K562 (cell line): ENCODE results near the gene LSM12. TPM values are rescaled to one million over a fixed set of nuclear protein-coding genes. Genes with fewer than 3 reads are reported as not detected.

Source experiments
- ATAC-seq: fragments of 200-7000 bp; cut with Tn5 transposase; 3 replicates; pipeline ENCODE4 v1.9.1; 2020; ENCODE audit warnings: moderate library complexity
- BruUV-seq: library from RNA; stranded (reverse); fragments of 400-500 nt; replicated peaks from 2 replicates; lab custom pipeline; 2021; lab: Mats Ljungman, UMichigan
- CTCF ChIA-PET: fragments of 300-600 bp; formaldehyde crosslinking; extraction: SDS; loops from one replicate; lab custom pipeline; 2021; ENCODE audit warnings: low intra/inter-chr PET ratio; lab: Yijun Ruan, JAX
- POLR2A ChIA-PET: fragments of 300-600, 350-650 bp; sonication (Branson Sonifier 250); formaldehyde crosslinking; extraction: SDS; loops from one replicate; lab custom pipeline; 2021; ENCODE audit warnings: antibody characterized with exemption, inconsistent platforms; lab: Yijun Ruan, JAX
- DNase-seq, 4 experiments: peaks; one replicate each; pipeline versions ENCODE4 v3.0.0 to v3.0.0-alpha.2; 2011 to 2018; ENCODE audit warnings: low spot score in 3 of 4, mixed read lengths in 3 of 4; ENCODE audit errors: extremely low read depth in 1 of 4
- FAIRE-seq: peaks from 2 replicates; lab custom pipeline; 2011; peaks lifted over from hg19 to GRCh38; lab: Jason Lieb, UNC
- H2AFZ ChIP-seq: 2 replicates; pipeline ENCODE4 v1.6.0; 2011; ENCODE audit warnings: low read depth, low read length, control low read depth, inconsistent platforms
- H3K27ac ChIP-seq: fragments of 200-600 bp; 3 replicates; pipeline ENCODE4 v1.8.0; 2011; ENCODE audit warnings: low read depth, mild to moderate bottlenecking, control low read depth, inconsistent platforms, low read length, moderate library complexity, mixed read lengths; ENCODE audit errors: extremely low read depth
- H3K27me3 ChIP-seq, 2 experiments: fragments of 300-600 bp in 1 of 2; 2 replicates in 1 of 2; 3 replicates in 1 of 2; pipeline versions ENCODE4 v1.6.0 to v1.8.0; 2011; ENCODE audit warnings: inconsistent platforms in 2 of 2, low read length in 2 of 2, mild to moderate bottlenecking in 1 of 2, mixed read lengths in 1 of 2, moderate library complexity in 1 of 2; ENCODE audit not compliant: control insufficient read depth in 2 of 2, insufficient read depth in 2 of 2
- H3K36me3 ChIP-seq: fragments of 300-600 bp; 3 replicates; pipeline ENCODE4 v1.8.0; 2011; ENCODE audit warnings: mild to moderate bottlenecking, low read length, inconsistent platforms; ENCODE audit not compliant: control insufficient read depth, insufficient read depth
- H3K4me1 ChIP-seq, 2 experiments: fragments of 200-600 bp in 1 of 2; replicated peaks in 1 of 2; 2 replicates in 1 of 2; 3 replicates in 1 of 2; pipeline versions ENCODE4 v1.5.1 to v1.8.0; 2011; ENCODE audit warnings: inconsistent platforms in 2 of 2, low read length in 2 of 2, mild to moderate bottlenecking in 1 of 2, mixed read lengths in 1 of 2, moderate library complexity in 1 of 2; ENCODE audit not compliant: control insufficient read depth in 2 of 2, insufficient read depth in 2 of 2
- H3K4me2 ChIP-seq: 2 replicates; pipeline ENCODE4 v1.6.1; 2011; ENCODE audit warnings: low read length, control low read depth, inconsistent platforms, mixed read lengths; ENCODE audit not compliant: insufficient read depth
- H3K4me3 ChIP-seq: fragments of 200-600 bp; sonication (generic), shearing (Covaris generic); 2 replicates; pipeline ENCODE4 v1.5.1; 2016; ENCODE audit warnings: control low read depth, inconsistent platforms
- H3K79me2 ChIP-seq: fragments of 200-600 bp; 3 replicates; pipeline ENCODE4 v1.8.0; 2011; ENCODE audit warnings: low read length, inconsistent platforms; ENCODE audit not compliant: control insufficient read depth, insufficient read depth
- H3K9ac ChIP-seq, 2 experiments: 2 replicates each; pipeline versions ENCODE4 v1.6.0 to v1.6.1; 2011; ENCODE audit warnings: low read depth in 2 of 2, low read length in 2 of 2, control low read depth in 1 of 2, inconsistent platforms in 1 of 2, mild to moderate bottlenecking in 1 of 2, mixed read lengths in 1 of 2; ENCODE audit not compliant: insufficient read depth in 1 of 2
- H3K9me1 ChIP-seq: one replicate; pipeline ENCODE4 v1.6.0; 2011; ENCODE audit warnings: inconsistent platforms, mild to moderate bottlenecking, low read length, moderate library complexity; ENCODE audit not compliant: control insufficient read depth, insufficient read depth
- H3K9me3 ChIP-seq: replicated peaks from 2 replicates; pipeline ENCODE4 v1.5.1; 2011; ENCODE audit warnings: low read depth, low read length, inconsistent platforms; ENCODE audit not compliant: control insufficient read depth, insufficient read depth
- H4K20me1 ChIP-seq: replicated peaks from 2 replicates; pipeline ENCODE4 v1.6.1; 2011; ENCODE audit warnings: low read length, inconsistent platforms, mixed read lengths; ENCODE audit not compliant: control insufficient read depth, insufficient read depth
- CBX3 ChIP-seq, 2 experiments: IDR thresholded peaks; 1 replicate in 1 of 2; 2 replicates in 1 of 2; pipeline ENCODE4 v1.6.1; 2012; ENCODE audit warnings: inconsistent platforms in 2 of 2, low read length in 2 of 2, borderline replicate concordance in 1 of 2, control low read depth in 1 of 2
- CHD2 ChIP-seq: IDR thresholded peaks from 2 replicates; pipeline ENCODE4 v1.6.1; 2011; ENCODE audit warnings: low read depth, low read length
- HNRNPLL ChIP-seq: fragments of 200-400 bp; formaldehyde crosslinking; IDR thresholded peaks from 2 replicates; pipeline ENCODE4 v1.6.1; 2017; ENCODE audit warnings: low read length, low read depth, mild to moderate bottlenecking; ENCODE audit not compliant: poor library complexity, severe bottlenecking
- L3MBTL2 ChIP-seq: fragments of 450-650 bp; IDR thresholded peaks from 2 replicates; pipeline ENCODE4 v1.6.1; 2016; ENCODE audit warnings: mild to moderate bottlenecking, moderate library complexity
- NR1H2 ChIP-seq: sonication (generic); formaldehyde crosslinking; IDR thresholded peaks from 2 replicates; pipeline ENCODE4 v1.4.0; 2020; ENCODE audit warnings: mild to moderate bottlenecking, missing genetic modification reagents
- NR4A1 ChIP-seq, 2 experiments: fragments of 250-450 bp in 1 of 2; fragments of 450-650 bp in 1 of 2; sonication (Bioruptor Pico) in 1 of 2; IDR thresholded peaks; 2 replicates each; pipeline versions ENCODE4 v1.4.0 to v1.6.1; 2016 to 2020; ENCODE audit warnings: mild to moderate bottlenecking in 2 of 2, missing compliant biosample characterization in 1 of 2, missing genetic modification characterization in 1 of 2, moderate library complexity in 1 of 2
- SETDB1 ChIP-seq: IDR thresholded peaks from one replicate; pipeline ENCODE4 v1.6.1; 2012; ENCODE audit warnings: low read length, control low read depth, inconsistent platforms
- TAF15 ChIP-seq: fragments of 200-400 bp; formaldehyde crosslinking; IDR thresholded peaks from 2 replicates; pipeline ENCODE4 v1.6.1; 2017; ENCODE audit warnings: mild to moderate bottlenecking, low read depth, low read length, moderate library complexity
- TRIM28 ChIP-seq: fragments of 450-650 bp; IDR thresholded peaks from 2 replicates; pipeline ENCODE4 v1.6.1; 2017
- ZBTB34 ChIP-seq: fragments of 250-450 bp; sonication (Bioruptor Pico); IDR thresholded peaks from 2 replicates; pipeline ENCODE4 v1.8.0; 2021; ENCODE audit warnings: mild to moderate bottlenecking, moderate library complexity
- ZMIZ1 ChIP-seq, 2 experiments: fragments of 150-350 bp in 1 of 2; IDR thresholded peaks; 2 replicates each; pipeline ENCODE4 v1.6.1; 2012 to 2016; ENCODE audit warnings: low read depth in 2 of 2, low read length in 2 of 2, mild to moderate bottlenecking in 1 of 2, moderate library complexity in 1 of 2
- ZNF146 ChIP-seq: IDR thresholded peaks from one replicate; pipeline ENCODE4 v1.6.1; 2018; ENCODE audit warnings: missing compliant biosample characterization; ENCODE audit not compliant: unreplicated experiment
- WGBS: fragments of 100-300 bp; shearing (Covaris generic); methylation state at CpG from one replicate; pipeline ENCODE4 v1.1.6; 2016; ENCODE audit warnings: low coverage, mixed read lengths; ENCODE audit not compliant: insufficient coverage; ENCODE audit errors: missing lambda C conversion rate; 5-methylcytosine and 5-hydroxymethylcytosine counted together
- in situ Hi-C: fragments of 300-500 bp; cut with MboI; formaldehyde crosslinking; loops from 4 replicates; pipeline ENCODE4 v1.15.0; 2018; ENCODE audit warnings: inconsistent platforms, mixed read lengths
- intact Hi-C: fragments of 100-400 bp; cut with micrococcal nuclease; formaldehyde crosslinking; loops from 2 replicates; pipeline ENCODE4 v1.14.2; 2022
- polyA plus RNA-seq, 8 experiments: library from polyadenylated mRNA; depleted of rRNA in 4 of 8; stranded (reverse) in 5 of 8; unstranded in 3 of 8; fragments of >200 nt; fragmentation: Nextera tagmentation in 2 of 8; fragmentation: Illumina TruSeq in 1 of 8; extraction: Ambion mirVana in 2 of 8; extraction: Trizol in 1 of 8; gene quantifications; 2 replicates each; pipeline versions ENCODE4 v1.2.1 to v1.2.3, GENCODE V29; 2011 to 2014; ENCODE audit warnings: inconsistent platforms in 1 of 8, missing spikeins in 1 of 8
- total RNA-seq, 7 experiments: library from RNA; depleted of rRNA in 6 of 7; stranded (reverse); fragments of >200 nt in 6 of 7; fragmentation: Illumina TruSeq in 2 of 7; extraction: Trizol in 2 of 7; gene quantifications; 2 replicates each; pipeline versions ENCODE4 v1.2.1 to v1.2.3, GENCODE V29; 2011 to 2021; ENCODE audit warnings: low replicate concordance in 1 of 7

Gene LSM12
- total and polyA plus RNA-seq, 9 of the 15 experiments (the other 6 are each of a cell fraction or from before 2014, with no cell fraction given) = 53.0 to 258 (median 89.3) TPM

- peak; percentile 46; the same call in 1 of the 2 replicates for TF ChIP-seq L3MBTL2
Observed at GRCh38 chr17:44097110-44097958, 30.9 kb upstream of the LSM12 start (continued).

- Histone ChIP-seq H2AFZ (peak overlapping the region; percentile 87), H3K9ac (peak overlapping the region; percentile 76 to 90), H4K20me1 (no peaks in the 10 kb centered on the region), H3K9me3 (no peaks in the 10 kb centered on the region), H3K36me3 (peaks cover 5% of the 10 kb centered on the region; the same call in 1 of the 3 replicates), H3K27me3 (no peaks in the 10 kb centered on the region), H3K4me3 (peak overlapping the region; percentile 31), H3K27ac (peak overlapping the region; percentile 85), H3K79me2 (no peaks in the 10 kb centered on the region; the same call in 2 of the 3 replicates), H3K9me1 (peaks cover 6% of the 10 kb centered on the region), H3K4me2 (peak overlapping the region; percentile 96), H3K4me1 (peaks cover 33 to 64% of the 10 kb centered on the region in 2 experiments)
- CTCF ChIA-PET = interaction anchor here (1.8 kb wide), 1 partner anchor 73 kb away, joined by 7 read pairs; no protein-coding TSS in a partner anchor
- 5% methylated on average over 8 of the region's 12 CpGs for WGBS
- in situ Hi-C loops = no loop called here
- ATAC-seq = peak; percentile 83
- peak; percentile 82 to 93 (median 85) for DNase-seq
- intact Hi-C loops = no loop called here
- POLR2A ChIA-PET = interaction anchor here (0.6 to 2.1 kb wide), 5 partner anchors 9 to 165 kb away, joined by 3 to 10 read pairs (median 3); no protein-coding TSS in a partner anchor
- BruUV-seq = TSS peak; percentile 85
- FAIRE-seq = peak; percentile 98
- TF ChIP-seq TAF15 = no peak
- no peak for TF ChIP-seq NR1H2
- peak; percentile 18 for TF ChIP-seq SETDB1
- no peak for TF ChIP-seq ZBTB34 (CRISPR knock-in tag)
- TF ChIP-seq NR4A1 (CRISPR knock-in tag; IDR thresholded peaks at IDR 0.05) = no peak
- no peak for TF ChIP-seq NR4A1 (tag; IDR thresholded peaks at IDR 0.05)
- TF ChIP-seq ZMIZ1 (IDR thresholded peaks at IDR 0.05; ENCODE audit: low read depth in 2 of 2, low read length in 2 of 2) = peak in 1 of 2 experiments; percentile 35; a peak in 1 of 4 replicates
- peak; percentile 15; the same call in 1 of the 2 replicates for TF ChIP-seq CHD2
- TF ChIP-seq ZNF146 = no peak
- TF ChIP-seq CBX3 (IDR thresholded peaks at IDR 0.05; ENCODE audit: borderline replicate concordance in 1 of 2, low read length in 2 of 2) = no peak; a peak in 1 of 3 replicates
- TF ChIP-seq TRIM28 = no peak
- TF ChIP-seq HNRNPLL = no peak
Observed at GRCh38 chr17:44095647-44096496, 29.4 kb upstream of the LSM12 start.
